GM23338 (cell line): ENCODE measurements around the gene TMEM229B. TPM values are rescaled to one million over a fixed set of nuclear protein-coding genes. Genes with fewer than 3 reads are reported as not detected.

Experiments
- ATAC-seq: fragments of 200-7000 bp; cut with Tn5 transposase; 3 replicates; pipeline ENCODE4 v1.9.1; 2020
- DNase-seq: peaks from one replicate; pipeline ENCODE4 v3.0.0-alpha.2; 2015; ENCODE audit warnings: low spot score
- H2AFZ ChIP-seq: fragments of 200-600 bp; sonication (generic); 2 replicates; pipeline ENCODE4 v1.8.0; 2016; ENCODE audit warnings: antibody characterized with exemption, mild to moderate bottlenecking, moderate library complexity
- H3F3A ChIP-seq: fragments of 200-600 bp; sonication (generic); replicated peaks from 2 replicates; pipeline ENCODE4 v1.8.0; 2017; ENCODE audit warnings: antibody characterized with exemption, mixed run types, low read depth
- H3K27ac ChIP-seq: fragments of 200-600 bp; sonication (generic); 2 replicates; pipeline ENCODE4 v1.6.1; 2016; ENCODE audit warnings: low read depth
- H3K27me3 ChIP-seq: fragments of 200-600 bp; sonication (generic); 2 replicates; pipeline ENCODE4 v1.8.0; 2016; ENCODE audit warnings: mild to moderate bottlenecking, mixed run types, moderate library complexity; ENCODE audit not compliant: insufficient read depth
- H3K36me3 ChIP-seq: fragments of 200-600 bp; sonication (generic); 2 replicates; pipeline ENCODE4 v1.8.0; 2016; ENCODE audit warnings: mild to moderate bottlenecking; ENCODE audit not compliant: insufficient read depth
- H3K4me1 ChIP-seq: fragments of 200-600 bp; sonication (generic); 2 replicates; pipeline ENCODE4 v1.8.0; 2016; ENCODE audit warnings: mild to moderate bottlenecking, moderate library complexity; ENCODE audit not compliant: insufficient read depth
- H3K4me2 ChIP-seq: fragments of 200-600 bp; sonication (generic); 2 replicates; pipeline ENCODE4 v1.7.1; 2017; ENCODE audit warnings: mixed run types
- H3K4me3 ChIP-seq: fragments of 200-600 bp; sonication (generic); 2 replicates; pipeline ENCODE4 v1.6.1; 2016; ENCODE audit warnings: mixed run types
- H3K79me2 ChIP-seq: fragments of 200-600 bp; sonication (generic); replicated peaks from 2 replicates; pipeline ENCODE4 v1.8.0; 2017; ENCODE audit warnings: mild to moderate bottlenecking; ENCODE audit not compliant: insufficient read depth
- H3K9me2 ChIP-seq: fragments of 200-600 bp; sonication (generic); 2 replicates; pipeline ENCODE4 v1.8.0; 2017; ENCODE audit not compliant: insufficient read depth
- H4K20me1 ChIP-seq: fragments of 200-600 bp; sonication (generic); replicated peaks from 2 replicates; pipeline ENCODE4 v1.8.0; 2017; ENCODE audit warnings: mild to moderate bottlenecking; ENCODE audit not compliant: insufficient read depth
- H3K27ac Mint-ChIP-seq: 2 replicates; pipeline ENCODE4 v1.8.0; 2020; ENCODE audit warnings: inconsistent platforms, mild to moderate bottlenecking, moderate library complexity, mixed read lengths
- H3K27me3 Mint-ChIP-seq: 3 replicates; pipeline ENCODE4 v1.8.0; 2022; ENCODE audit warnings: low read depth, mild to moderate bottlenecking, moderate library complexity, mixed read lengths, inconsistent platforms; ENCODE audit not compliant: insufficient read depth, poor library complexity
- H3K36me3 Mint-ChIP-seq: 3 replicates; pipeline ENCODE4 v1.8.0; 2021; ENCODE audit warnings: low read depth, mild to moderate bottlenecking, inconsistent platforms, moderate library complexity, mixed read lengths
- H3K4me1 Mint-ChIP-seq: 3 replicates; pipeline ENCODE4 v1.8.0; 2020; ENCODE audit warnings: mild to moderate bottlenecking, inconsistent platforms, mixed read lengths
- H3K4me3 Mint-ChIP-seq: 3 replicates; pipeline ENCODE4 v1.8.0; 2021; ENCODE audit warnings: moderate library complexity, mild to moderate bottlenecking, inconsistent platforms, mixed read lengths
- H3K9me3 Mint-ChIP-seq: 3 replicates; pipeline ENCODE4 v1.8.0; 2020; ENCODE audit warnings: moderate library complexity, mild to moderate bottlenecking, inconsistent platforms, mixed read lengths
- CREB1 ChIP-seq: fragments of 250-450 bp; sonication (Bioruptor Pico); IDR thresholded peaks from 2 replicates; pipeline ENCODE4 v1.5.0; 2020; ENCODE audit warnings: low read depth, mild to moderate bottlenecking, moderate library complexity
- EZH2 ChIP-seq: fragments of 200-600 bp; sonication (generic); IDR thresholded peaks from one replicate; pipeline ENCODE4 v1.8.0; 2017; ENCODE audit warnings: antibody characterized with exemption, mild to moderate bottlenecking, low read depth; ENCODE audit not compliant: unreplicated experiment
- EZH2phosphoT487 ChIP-seq: fragments of 200-600 bp; sonication (generic); IDR thresholded peaks from one replicate; pipeline ENCODE4 v1.8.1; 2018; ENCODE audit warnings: antibody characterized with exemption; ENCODE audit not compliant: unreplicated experiment
- JUNB ChIP-seq: IDR thresholded peaks from one replicate; pipeline ENCODE4 v1.6.1; 2016; ENCODE audit warnings: antibody characterized with exemption; ENCODE audit not compliant: unreplicated experiment
- NANOG ChIP-seq: IDR thresholded peaks from 2 replicates; pipeline ENCODE4 v1.6.1; 2016; ENCODE audit warnings: antibody characterized with exemption, borderline replicate concordance
- POLR2AphosphoS5 ChIP-seq: IDR thresholded peaks from 2 replicates; pipeline ENCODE4 v1.6.1; 2016; ENCODE audit warnings: antibody characterized with exemption, low read depth
- REST ChIP-seq: IDR thresholded peaks from one replicate; pipeline ENCODE4 v1.6.1; 2018; ENCODE audit warnings: antibody characterized with exemption; ENCODE audit not compliant: unreplicated experiment
- STAT1 ChIP-seq: IDR thresholded peaks from one replicate; pipeline ENCODE4 v1.6.1; 2016; ENCODE audit warnings: antibody characterized with exemption; ENCODE audit not compliant: unreplicated experiment
- ZNF114 ChIP-seq: fragments of 250-450 bp; sonication (Bioruptor Pico); IDR thresholded peaks from 2 replicates; pipeline ENCODE4 v1.5.0; 2020; ENCODE audit warnings: mild to moderate bottlenecking, moderate library complexity
- ZNF331 ChIP-seq: fragments of 250-450 bp; sonication (Bioruptor Pico); IDR thresholded peaks from 2 replicates; pipeline ENCODE4 v1.5.0; 2020; ENCODE audit warnings: low read depth, mild to moderate bottlenecking, moderate library complexity
- ZNF462 ChIP-seq: fragments of 250-450 bp; sonication (Bioruptor Pico); IDR thresholded peaks from 2 replicates; pipeline ENCODE4 v1.5.0; 2020; ENCODE audit warnings: mild to moderate bottlenecking, moderate library complexity
- polyA plus RNA-seq: library from polyadenylated mRNA; unstranded; fragments of >200 nt; fragmentation: Nextera tagmentation; extraction: Ambion mirVana; gene quantifications from 2 replicates; pipeline ENCODE4 v1.2.1, GENCODE V29; 2016
- total RNA-seq: library from RNA; depleted of rRNA; stranded (reverse); fragments of >200 nt; shearing (Covaris generic); gene quantifications from 2 replicates; pipeline ENCODE4 v1.2.3, GENCODE V29; 2014
- TF ChIP-seq, protein P1 (sequence below): IDR thresholded peaks from 2 replicates; pipeline ENCODE4 v1.6.1; 2016; ENCODE audit warnings: antibody characterized with exemption
- TF ChIP-seq, protein P2 (sequence below), 2 experiments: fragments of 200-600 bp in 1 of 2; sonication (generic) in 1 of 2; conservative IDR thresholded peaks; 2 replicates each; pipeline versions ENCODE4 v1.5.1 to v1.6.1; 2016 to 2017; ENCODE audit warnings: antibody characterized with exemption in 2 of 2, low read depth in 2 of 2, mild to moderate bottlenecking in 2 of 2, moderate library complexity in 1 of 2

TMEM229B gene
- total and polyA plus RNA-seq, 2 experiments from 2014 or later: 0.42 to 2.4 TPM

DNA sequence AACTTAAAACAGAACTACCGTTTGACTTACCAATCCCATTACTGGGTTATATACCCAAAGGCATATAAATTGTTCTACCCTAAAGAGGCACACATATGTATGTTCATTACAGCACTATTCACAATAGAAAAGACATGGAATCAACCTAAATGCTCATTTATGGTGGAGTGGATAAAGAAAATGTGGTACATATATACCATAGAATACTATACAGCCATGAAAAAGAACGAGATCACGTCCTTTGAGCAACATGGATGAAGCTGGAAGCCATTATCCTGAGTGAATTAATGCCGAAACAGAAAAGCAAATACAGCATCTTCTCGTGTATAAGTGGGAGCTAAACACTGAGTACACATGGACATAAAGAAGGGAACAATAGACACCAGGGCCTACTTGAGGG is 31.8 kb downstream of the TMEM229B start:
- no peak overlapping the region for H3K4me3 Mint-ChIP-seq
- no peaks in the 10 kb centered on the region for H3F3A ChIP-seq
- peaks cover 15% of the 10 kb centered on the region for H3K27me3 Mint-ChIP-seq
- H3K4me2 ChIP-seq: no peak overlapping the region
- H3K36me3 Mint-ChIP-seq: peaks cover 1% of the 10 kb centered on the region; the same call in 2 of the 3 replicates
- no peaks in the 10 kb centered on the region for H3K27me3 ChIP-seq
- H3K36me3 ChIP-seq: no peaks in the 10 kb centered on the region
- ATAC-seq (no peak), DNase-seq (no peak)
- no peaks in the 10 kb centered on the region for H3K9me2 ChIP-seq
- no peak overlapping the region for H3K27ac ChIP-seq
- peaks cover 5% of the 10 kb centered on the region; the same call in 1 of the 2 replicates for H3K4me1 ChIP-seq
- no peaks in the 10 kb centered on the region for H3K79me2 ChIP-seq
- H3K9me3 Mint-ChIP-seq: peaks cover 2% of the 10 kb centered on the region
- H2AFZ ChIP-seq: no peak overlapping the region
- no peak overlapping the region for H3K4me3 ChIP-seq
- TF ChIP-seq, protein P1, sequence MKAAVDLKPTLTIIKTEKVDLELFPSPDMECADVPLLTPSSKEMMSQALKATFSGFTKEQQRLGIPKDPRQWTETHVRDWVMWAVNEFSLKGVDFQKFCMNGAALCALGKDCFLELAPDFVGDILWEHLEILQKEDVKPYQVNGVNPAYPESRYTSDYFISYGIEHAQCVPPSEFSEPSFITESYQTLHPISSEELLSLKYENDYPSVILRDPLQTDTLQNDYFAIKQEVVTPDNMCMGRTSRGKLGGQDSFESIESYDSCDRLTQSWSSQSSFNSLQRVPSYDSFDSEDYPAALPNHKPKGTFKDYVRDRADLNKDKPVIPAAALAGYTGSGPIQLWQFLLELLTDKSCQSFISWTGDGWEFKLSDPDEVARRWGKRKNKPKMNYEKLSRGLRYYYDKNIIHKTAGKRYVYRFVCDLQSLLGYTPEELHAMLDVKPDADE: no peak
- TF ChIP-seq EZH2 (no peak), POLR2AphosphoS5 (no peak), JUNB (no peak), STAT1 (no peak), ZNF331 (no peak), REST (no peak), ZNF114 (CRISPR knock-in tag) (no peak), EZH2phosphoT487 (no peak), CREB1 (no peak), NANOG (no peak), ZNF462 (CRISPR knock-in tag) (no peak)
- TF ChIP-seq, protein P2, sequence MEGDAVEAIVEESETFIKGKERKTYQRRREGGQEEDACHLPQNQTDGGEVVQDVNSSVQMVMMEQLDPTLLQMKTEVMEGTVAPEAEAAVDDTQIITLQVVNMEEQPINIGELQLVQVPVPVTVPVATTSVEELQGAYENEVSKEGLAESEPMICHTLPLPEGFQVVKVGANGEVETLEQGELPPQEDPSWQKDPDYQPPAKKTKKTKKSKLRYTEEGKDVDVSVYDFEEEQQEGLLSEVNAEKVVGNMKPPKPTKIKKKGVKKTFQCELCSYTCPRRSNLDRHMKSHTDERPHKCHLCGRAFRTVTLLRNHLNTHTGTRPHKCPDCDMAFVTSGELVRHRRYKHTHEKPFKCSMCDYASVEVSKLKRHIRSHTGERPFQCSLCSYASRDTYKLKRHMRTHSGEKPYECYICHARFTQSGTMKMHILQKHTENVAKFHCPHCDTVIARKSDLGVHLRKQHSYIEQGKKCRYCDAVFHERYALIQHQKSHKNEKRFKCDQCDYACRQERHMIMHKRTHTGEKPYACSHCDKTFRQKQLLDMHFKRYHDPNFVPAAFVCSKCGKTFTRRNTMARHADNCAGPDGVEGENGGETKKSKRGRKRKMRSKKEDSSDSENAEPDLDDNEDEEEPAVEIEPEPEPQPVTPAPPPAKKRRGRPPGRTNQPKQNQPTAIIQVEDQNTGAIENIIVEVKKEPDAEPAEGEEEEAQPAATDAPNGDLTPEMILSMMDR (conservative IDR thresholded peaks at IDR 0.05; ENCODE audit: low read depth in 2 of 2): no peak
- H4K20me1 ChIP-seq: no peaks in the 10 kb centered on the region
- peaks cover 7% of the 10 kb centered on the region for H3K4me1 Mint-ChIP-seq
- no peak overlapping the region for H3K27ac Mint-ChIP-seq
